Fibroblast of lung (primary cell): Measurements from ENCODE around the gene ATP1A2. TPM values are rescaled to one million over a fixed set of nuclear protein-coding genes. Genes with fewer than 3 reads are reported as not detected.

Experiments
- DNase-seq, 2 donors: peaks; one replicate each; pipeline versions ENCODE4 v3.0.0 to v3.0.0-alpha.2; 2010; ENCODE audit warnings: low read depth in 2 of 2
- H2AFZ ChIP-seq: 2 replicates; pipeline ENCODE4 v1.5.1; 2012; ENCODE audit warnings: low read length, control low read depth, inconsistent platforms
- H3K27ac ChIP-seq: 2 replicates; pipeline ENCODE4 v1.5.1; 2011; ENCODE audit warnings: low read length, control low read depth; ENCODE audit not compliant: insufficient read depth
- H3K27me3 ChIP-seq: 2 replicates; pipeline ENCODE4 v1.5.1; 2011; ENCODE audit warnings: mild to moderate bottlenecking, low read length; ENCODE audit not compliant: control insufficient read depth, insufficient read depth
- H3K36me3 ChIP-seq: 2 replicates; pipeline ENCODE4 v1.5.1; 2011; ENCODE audit warnings: low read length; ENCODE audit not compliant: control insufficient read depth, insufficient read depth
- H3K4me1 ChIP-seq: 2 replicates; pipeline ENCODE4 v1.5.1; 2011; ENCODE audit warnings: low read length; ENCODE audit not compliant: control insufficient read depth, insufficient read depth; ENCODE audit errors: extremely low read depth
- H3K4me2 ChIP-seq: 2 replicates; pipeline ENCODE4 v1.5.1; 2011; ENCODE audit warnings: low read length, control low read depth; ENCODE audit not compliant: insufficient read depth; ENCODE audit errors: extremely low read depth
- H3K4me3 ChIP-seq, 4 experiments: fragments of 200-600 bp in 1 of 4; sonication (generic) in 1 of 4; replicated peaks in 1 of 4; 2 replicates each; pipeline ENCODE4 v1.5.1; 2011 to 2016; ENCODE audit warnings: low read length in 4 of 4, low read depth in 3 of 4, mild to moderate bottlenecking in 3 of 4, control low read depth in 2 of 4, inconsistent platforms in 1 of 4, mixed read lengths in 1 of 4; ENCODE audit not compliant: insufficient read depth in 1 of 4; ENCODE audit errors: control extremely low read depth in 1 of 4
- H3K79me2 ChIP-seq: 2 replicates; pipeline ENCODE4 v1.5.1; 2012; ENCODE audit warnings: mild to moderate bottlenecking, low read length, inconsistent platforms; ENCODE audit not compliant: control insufficient read depth, insufficient read depth
- H3K9ac ChIP-seq: 2 replicates; pipeline ENCODE4 v1.5.1; 2011; ENCODE audit warnings: mild to moderate bottlenecking, low read length, control low read depth; ENCODE audit not compliant: insufficient read depth
- H3K9me3 ChIP-seq: 2 replicates; pipeline ENCODE4 v1.5.1; 2012; ENCODE audit warnings: low read depth, low read length; ENCODE audit not compliant: control insufficient read depth, insufficient read depth
- H4K20me1 ChIP-seq: 2 replicates; pipeline ENCODE4 v1.5.1; 2011; ENCODE audit warnings: low read length; ENCODE audit not compliant: control insufficient read depth, insufficient read depth; ENCODE audit errors: extremely low read depth
- EZH2 ChIP-seq: IDR thresholded peaks from 2 replicates; pipeline ENCODE4 v1.5.1; 2012; ENCODE audit warnings: low read length, control low read depth, mild to moderate bottlenecking; ENCODE audit errors: missing control alignments
- polyA plus RNA-seq, 2 donors: library from polyadenylated mRNA; depleted of rRNA in 1 of 2; stranded (reverse) in 1 of 2; unstranded in 1 of 2; fragments of >200 nt; gene quantifications; 2 replicates each; pipeline ENCODE4 v1.2.1, GENCODE V29; 2011 to 2012; ENCODE audit warnings: missing spikeins in 1 of 2
- total RNA-seq: library from RNA; depleted of rRNA; stranded (reverse); fragments of >200 nt; gene quantifications from 2 replicates; pipeline ENCODE4 v1.2.1, GENCODE V29; 2014
- TF ChIP-seq, protein P1 (sequence below), 2 donors: IDR thresholded peaks in 1 of 2; conservative IDR thresholded peaks in 1 of 2; 1 replicate in 1 of 2; 2 replicates in 1 of 2; pipeline ENCODE4 v1.5.1; 2011 to 2012; ENCODE audit warnings: low read length in 2 of 2, control low read depth in 1 of 2, inconsistent platforms in 1 of 2, low read depth in 1 of 2, mild to moderate bottlenecking in 1 of 2

Gene ATP1A2
- total and polyA plus RNA-seq, 2 donors (not counting 1 experiment from before 2014, with no cell fraction given), result 0.44 to 1.8 TPM

DNA sequence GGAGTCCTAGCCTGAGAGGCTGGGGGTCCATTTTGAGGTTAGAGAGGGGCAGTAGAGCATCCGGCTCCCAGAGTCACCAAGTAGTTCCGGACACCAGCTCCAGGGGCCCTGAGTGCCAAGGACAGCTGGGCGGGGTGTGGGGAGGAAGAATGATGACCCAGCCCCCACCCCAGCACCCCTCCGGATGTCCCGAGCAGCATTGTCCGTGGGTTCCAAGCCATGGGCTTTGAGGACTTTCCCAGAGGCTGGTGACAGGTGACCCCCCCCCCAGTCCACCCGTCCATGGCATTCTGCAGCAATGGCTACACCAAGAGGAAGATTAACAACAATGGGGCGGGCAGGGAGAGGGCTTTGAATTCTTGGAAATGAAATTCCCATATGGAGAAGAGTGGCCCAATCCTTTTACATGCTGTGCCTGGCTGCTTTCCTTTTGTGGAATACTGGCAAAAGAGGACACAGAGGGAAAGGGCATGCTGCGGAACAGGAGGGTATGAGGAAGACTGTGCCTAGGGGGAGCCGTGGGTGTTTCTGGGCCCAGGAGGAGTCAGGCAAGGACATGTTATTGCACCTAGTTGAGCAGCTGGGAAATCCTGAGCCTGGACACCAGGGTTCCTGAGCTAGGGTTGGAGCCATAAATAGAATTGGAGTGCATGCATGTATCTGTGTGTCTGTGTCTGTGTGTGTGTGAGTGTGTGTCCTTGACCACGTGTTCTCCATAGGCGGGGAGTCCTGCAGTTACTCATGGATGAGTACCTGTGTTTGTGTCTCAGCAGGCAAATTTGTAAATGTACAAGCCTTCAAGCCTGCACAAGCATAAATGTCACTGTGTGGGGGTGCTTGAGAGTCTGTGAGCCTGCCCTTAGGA, 956 bp downstream of the ATP1A2 start:
- H3K27ac ChIP-seq, result no peak overlapping the region
- H4K20me1 ChIP-seq, result no peaks in the 10 kb centered on the region
- no peaks in the 10 kb centered on the region for H3K36me3 ChIP-seq
- H3K9me3 ChIP-seq, result no peaks in the 10 kb centered on the region
- peaks cover 34% of the 10 kb centered on the region for H3K27me3 ChIP-seq
- H2AFZ ChIP-seq, result no peak overlapping the region
- H3K4me3 ChIP-seq, result peak overlapping the region in 1 of 4 experiments; percentile 64
- no peak overlapping the region for H3K9ac ChIP-seq
- TF ChIP-seq, protein P1, sequence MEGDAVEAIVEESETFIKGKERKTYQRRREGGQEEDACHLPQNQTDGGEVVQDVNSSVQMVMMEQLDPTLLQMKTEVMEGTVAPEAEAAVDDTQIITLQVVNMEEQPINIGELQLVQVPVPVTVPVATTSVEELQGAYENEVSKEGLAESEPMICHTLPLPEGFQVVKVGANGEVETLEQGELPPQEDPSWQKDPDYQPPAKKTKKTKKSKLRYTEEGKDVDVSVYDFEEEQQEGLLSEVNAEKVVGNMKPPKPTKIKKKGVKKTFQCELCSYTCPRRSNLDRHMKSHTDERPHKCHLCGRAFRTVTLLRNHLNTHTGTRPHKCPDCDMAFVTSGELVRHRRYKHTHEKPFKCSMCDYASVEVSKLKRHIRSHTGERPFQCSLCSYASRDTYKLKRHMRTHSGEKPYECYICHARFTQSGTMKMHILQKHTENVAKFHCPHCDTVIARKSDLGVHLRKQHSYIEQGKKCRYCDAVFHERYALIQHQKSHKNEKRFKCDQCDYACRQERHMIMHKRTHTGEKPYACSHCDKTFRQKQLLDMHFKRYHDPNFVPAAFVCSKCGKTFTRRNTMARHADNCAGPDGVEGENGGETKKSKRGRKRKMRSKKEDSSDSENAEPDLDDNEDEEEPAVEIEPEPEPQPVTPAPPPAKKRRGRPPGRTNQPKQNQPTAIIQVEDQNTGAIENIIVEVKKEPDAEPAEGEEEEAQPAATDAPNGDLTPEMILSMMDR (conservative IDR thresholded peaks at IDR 0.05 in 1 of 2, IDR thresholded peaks at IDR 0.05 in 1 of 2; ENCODE audit: low read depth in 1 of 2, low read length in 2 of 2), result no peak
- TF ChIP-seq EZH2, result no peak
- no peaks in the 10 kb centered on the region for H3K79me2 ChIP-seq
- no peak overlapping the region for H3K4me2 ChIP-seq
- H3K4me1 ChIP-seq, result no peaks in the 10 kb centered on the region
- peak; percentile 52 to 67 for DNase-seq

DNA sequence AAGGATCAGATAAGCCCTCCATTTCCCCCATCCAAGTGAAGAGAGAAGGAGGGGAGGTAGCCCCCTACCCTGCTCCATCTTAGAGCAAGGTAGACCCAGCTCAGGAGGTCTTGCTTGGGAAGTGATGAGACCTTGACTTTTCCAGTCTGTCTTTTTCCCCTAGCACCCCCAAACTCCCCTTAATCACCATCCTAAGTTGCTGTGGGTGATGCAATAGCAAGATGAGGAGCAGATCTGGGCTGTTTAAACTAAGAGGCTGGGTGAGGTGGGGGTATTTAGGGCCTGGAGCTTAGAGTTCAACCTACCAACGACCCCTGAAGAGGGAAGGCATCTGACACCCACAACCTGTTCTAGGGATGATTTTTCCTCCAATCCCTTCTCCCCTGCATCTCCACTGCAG, 1.7 kb downstream of the ATP1A2 start:
- no peak overlapping the region for H3K4me2 ChIP-seq
- H3K36me3 ChIP-seq, result no peaks in the 10 kb centered on the region
- H3K9ac ChIP-seq, result no peak overlapping the region
- no peaks in the 10 kb centered on the region for H3K9me3 ChIP-seq
- H3K4me3 ChIP-seq, result peak overlapping the region in 1 of 4 experiments; percentile 64
- no peak overlapping the region for H3K27ac ChIP-seq
- peaks cover 34% of the 10 kb centered on the region for H3K27me3 ChIP-seq
- no peaks in the 10 kb centered on the region for H3K79me2 ChIP-seq
- TF ChIP-seq, protein P1 (conservative IDR thresholded peaks at IDR 0.05 in 1 of 2, IDR thresholded peaks at IDR 0.05 in 1 of 2; ENCODE audit: low read depth in 1 of 2, low read length in 2 of 2), result no peak
- no peak overlapping the region for H2AFZ ChIP-seq
- no peak for DNase-seq
- no peaks in the 10 kb centered on the region for H4K20me1 ChIP-seq
- H3K4me1 ChIP-seq, result no peaks in the 10 kb centered on the region

DNA sequence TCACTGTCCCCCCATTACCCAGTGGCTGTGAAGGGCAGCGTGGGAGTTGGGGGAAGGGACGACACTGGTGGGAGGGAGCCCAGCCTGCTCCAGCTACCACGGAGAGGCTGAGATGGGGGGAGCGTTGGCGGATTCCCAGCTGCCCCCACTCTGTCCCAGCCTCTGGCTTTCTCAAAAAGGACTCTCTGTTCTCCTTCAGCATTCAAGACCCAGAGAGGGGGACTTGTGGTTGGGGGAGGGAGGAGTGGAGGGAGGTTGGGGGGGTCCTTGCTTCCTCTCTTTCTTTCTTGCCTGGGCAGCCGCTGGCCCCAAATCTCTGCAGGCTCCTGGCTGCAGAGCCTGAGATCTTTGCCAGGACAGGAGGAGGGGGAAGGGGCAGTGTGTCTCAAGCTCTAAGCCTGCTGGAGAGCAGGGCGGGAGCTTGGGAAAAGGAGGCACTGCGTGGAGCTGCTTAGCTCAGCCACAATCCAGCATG, 2.2 kb downstream of the ATP1A2 start:
- no peak overlapping the region for H3K27ac ChIP-seq
- no peaks in the 10 kb centered on the region for H4K20me1 ChIP-seq

More for the DNA sequence above, 2.2 kb downstream of the ATP1A2 start:
- H3K27me3 ChIP-seq, result peaks cover 30% of the 10 kb centered on the region
- H3K9ac ChIP-seq, result no peak overlapping the region
- peak; percentile 35 to 79 for DNase-seq
- H3K9me3 ChIP-seq, result no peaks in the 10 kb centered on the region
- H3K4me1 ChIP-seq, result no peaks in the 10 kb centered on the region
- TF ChIP-seq, protein P1 (conservative IDR thresholded peaks at IDR 0.05 in 1 of 2, IDR thresholded peaks at IDR 0.05 in 1 of 2; ENCODE audit: low read depth in 1 of 2, low read length in 2 of 2), result no peak
- TF ChIP-seq EZH2, result no peak
- H3K79me2 ChIP-seq, result no peaks in the 10 kb centered on the region
- no peak overlapping the region for H2AFZ ChIP-seq
- no peak overlapping the region for H3K4me2 ChIP-seq
- peak overlapping the region in 1 of 4 experiments; percentile 64 for H3K4me3 ChIP-seq
- H3K36me3 ChIP-seq, result no peaks in the 10 kb centered on the region
